Esophagus muscularis mucosa (tissue), 3 donors: ENCODE measurements around the gene NEK4.
A peak's percentile ranks its signal among the peaks of the same experiment; 100 is the strongest.

Experiments
- POLR2A ChIP-seq: fragments of 450-650 bp; IDR thresholded peaks from one replicate; pipeline ENCODE4 v1.6.1; 2017; ENCODE audit warnings: antibody characterized with exemption, moderate library complexity, mild to moderate bottlenecking, low read depth
- POLR2AphosphoS5 ChIP-seq, 2 donors: sonication (generic); formaldehyde crosslinking; IDR thresholded peaks; one replicate each; pipeline ENCODE4 v1.6.1; 2017; ENCODE audit warnings: antibody characterized with exemption in 2 of 2
- TF ChIP-seq, protein P1 (sequence below), 3 experiments: fragments of 200-600 bp in 2 of 3; fragments of 450-650 bp in 1 of 3; sonication (generic) in 2 of 3; IDR thresholded peaks; one replicate each; pipeline ENCODE4 v1.5.1; 2017 to 2019; ENCODE audit warnings: antibody characterized with exemption in 3 of 3, mild to moderate bottlenecking in 2 of 3, moderate library complexity in 1 of 3

DNA sequence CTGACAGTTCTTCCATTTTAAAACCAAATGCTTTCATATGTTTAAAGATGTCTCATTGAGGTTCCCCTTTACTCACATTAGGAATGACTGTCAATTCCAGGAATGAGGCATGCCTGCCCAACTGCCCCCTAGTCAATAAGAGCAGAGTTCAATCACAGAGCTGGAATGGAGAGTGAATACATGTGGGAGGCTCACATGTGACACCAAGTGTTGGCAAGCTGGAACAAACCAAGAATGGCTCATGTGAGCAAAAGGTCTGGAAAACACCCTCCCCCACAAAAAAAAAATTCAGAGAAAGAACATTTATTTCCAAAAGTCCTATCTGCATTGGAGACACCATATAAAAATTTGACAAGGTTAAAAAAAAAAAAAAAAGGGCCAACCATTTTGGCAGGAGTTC, 88.7 kb downstream of the NEK4 start:
- peak in 1 of 2 donors; percentile 13 for TF ChIP-seq POLR2AphosphoS5 (IDR thresholded peaks at IDR 0.05)
- TF ChIP-seq, protein P1, sequence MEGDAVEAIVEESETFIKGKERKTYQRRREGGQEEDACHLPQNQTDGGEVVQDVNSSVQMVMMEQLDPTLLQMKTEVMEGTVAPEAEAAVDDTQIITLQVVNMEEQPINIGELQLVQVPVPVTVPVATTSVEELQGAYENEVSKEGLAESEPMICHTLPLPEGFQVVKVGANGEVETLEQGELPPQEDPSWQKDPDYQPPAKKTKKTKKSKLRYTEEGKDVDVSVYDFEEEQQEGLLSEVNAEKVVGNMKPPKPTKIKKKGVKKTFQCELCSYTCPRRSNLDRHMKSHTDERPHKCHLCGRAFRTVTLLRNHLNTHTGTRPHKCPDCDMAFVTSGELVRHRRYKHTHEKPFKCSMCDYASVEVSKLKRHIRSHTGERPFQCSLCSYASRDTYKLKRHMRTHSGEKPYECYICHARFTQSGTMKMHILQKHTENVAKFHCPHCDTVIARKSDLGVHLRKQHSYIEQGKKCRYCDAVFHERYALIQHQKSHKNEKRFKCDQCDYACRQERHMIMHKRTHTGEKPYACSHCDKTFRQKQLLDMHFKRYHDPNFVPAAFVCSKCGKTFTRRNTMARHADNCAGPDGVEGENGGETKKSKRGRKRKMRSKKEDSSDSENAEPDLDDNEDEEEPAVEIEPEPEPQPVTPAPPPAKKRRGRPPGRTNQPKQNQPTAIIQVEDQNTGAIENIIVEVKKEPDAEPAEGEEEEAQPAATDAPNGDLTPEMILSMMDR (IDR thresholded peaks at IDR 0.05), result no peak
- no peak for TF ChIP-seq POLR2A
